C4-2B (cell line): ENCODE results near the gene BIRC6.
"Not testable (repeated sequence)": the region's sequence is repeated elsewhere in the genome, so short reads cannot be mapped to it uniquely, and the experiment has no call there.

ENCODE experiments used
- H3K27ac ChIP-seq: fragments of 450-650 bp; 2 replicates; pipeline ENCODE4 v1.5.1; 2017
- CTCF ChIP-seq: fragments of 450-650 bp; conservative IDR thresholded peaks from 2 replicates; pipeline ENCODE4 v1.5.1; 2017; ENCODE audit warnings: mild to moderate bottlenecking
- ZFX ChIP-seq: fragments of 450-650 bp; IDR thresholded peaks from 2 replicates; pipeline ENCODE4 v1.6.1; 2017

The BIRC6 gene

DNA sequence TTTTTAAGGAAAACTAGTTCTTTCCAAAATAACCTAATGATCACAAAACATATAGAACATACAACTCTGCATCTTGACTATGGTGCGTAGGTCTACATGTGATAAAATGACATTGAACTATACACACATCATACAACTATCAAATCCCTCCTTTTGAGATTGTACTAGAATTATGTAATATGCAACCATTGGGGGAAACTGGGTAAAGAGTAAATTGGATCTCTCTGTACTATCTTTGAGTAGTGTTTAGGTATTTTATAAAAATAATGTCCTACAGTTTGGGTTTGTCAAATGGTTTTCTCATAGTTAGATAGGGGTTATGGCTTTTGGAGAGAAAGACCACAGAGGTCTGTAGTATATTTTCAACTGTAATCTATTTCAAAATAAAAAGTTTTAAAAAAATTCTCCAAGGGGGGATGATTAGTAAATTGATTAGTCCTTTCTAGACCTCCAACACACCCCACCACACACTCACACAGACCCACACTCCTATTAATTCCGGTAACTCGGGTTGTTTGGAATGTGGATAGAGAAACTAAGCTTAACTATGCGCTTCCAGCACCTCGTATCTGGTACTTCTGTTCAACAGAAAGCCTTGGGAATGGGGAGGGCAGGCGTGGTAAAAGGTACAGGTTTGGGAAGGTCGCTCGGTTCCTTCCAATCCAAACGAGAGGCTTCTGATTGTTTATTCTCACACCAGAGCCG lies 695 bp upstream of the BIRC6 start:
- TF ChIP-seq CTCF (no peak), ZFX (no peak)
- peak overlapping the region; percentile 95 for H3K27ac ChIP-seq

- peak overlapping the region; percentile 95 for H3K27ac ChIP-seq
- TF ChIP-seq CTCF (no peak), ZFX (peak; percentile 88)
Measured at GRCh38 chr2:32357318-32358110, 691 bp downstream of the BIRC6 start.

DNA sequence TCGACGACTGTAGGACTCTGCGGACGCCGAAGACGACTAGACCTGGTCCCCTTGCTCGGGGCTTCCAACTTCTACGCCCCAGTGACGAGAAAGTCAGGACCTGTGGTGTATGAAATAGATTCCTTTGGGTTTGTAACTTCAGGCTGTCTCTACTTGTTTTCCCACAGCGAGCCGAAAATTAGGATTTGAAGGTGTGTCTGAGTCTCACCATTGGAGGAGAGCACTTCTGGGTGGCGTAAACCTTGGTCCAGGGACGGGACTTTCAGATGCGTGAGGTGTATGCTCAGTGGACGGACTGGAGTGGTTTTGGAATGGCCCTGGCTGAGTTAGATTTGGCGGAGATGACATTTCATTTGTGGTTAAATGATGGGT lies 1.3 kb downstream of the BIRC6 start:
- TF ChIP-seq CTCF, result no peak
- no peak for TF ChIP-seq ZFX
- peak overlapping the region; percentile 95 for H3K27ac ChIP-seq

- H3K27ac ChIP-seq, result no peak overlapping the region
- TF ChIP-seq CTCF (no peak), ZFX (no peak)
Measured at GRCh38 chr2:32360416-32360815, 3.6 kb downstream of the BIRC6 start.

- not testable (repeated sequence) for H3K27ac ChIP-seq
Measured at GRCh38 chr2:32362997-32363396, 6.2 kb downstream of the BIRC6 start.

GRCh38 chr2:32363597-32363996 lies 6.8 kb downstream of the BIRC6 start:
- TF ChIP-seq CTCF (no peak), ZFX (no peak)

DNA sequence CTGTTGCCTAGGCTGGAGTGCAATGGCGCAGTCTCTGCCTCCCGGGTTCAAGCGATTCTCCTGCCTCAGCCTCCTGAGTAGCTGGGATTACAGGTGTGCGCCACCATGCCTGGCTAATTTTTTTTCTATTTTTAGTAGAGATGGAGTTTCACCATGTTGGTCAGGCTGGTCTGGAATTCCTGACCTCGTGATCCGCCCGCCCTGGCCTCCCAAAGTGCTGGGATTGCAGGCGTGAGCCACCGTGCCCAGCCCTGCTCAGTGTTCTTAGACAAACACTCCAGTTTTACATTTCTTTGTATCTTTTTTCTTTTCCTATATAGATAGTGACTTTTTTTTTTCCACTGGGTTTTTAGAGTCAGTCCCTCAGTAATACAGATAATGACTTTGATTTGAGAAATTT lies 7.5 kb downstream of the BIRC6 start:
- H3K27ac ChIP-seq, result not testable (repeated sequence)

More at GRCh38 chr2:32363597-32363996, 6.8 kb downstream of the BIRC6 start:
- H3K27ac ChIP-seq, result no peak overlapping the region

DNA sequence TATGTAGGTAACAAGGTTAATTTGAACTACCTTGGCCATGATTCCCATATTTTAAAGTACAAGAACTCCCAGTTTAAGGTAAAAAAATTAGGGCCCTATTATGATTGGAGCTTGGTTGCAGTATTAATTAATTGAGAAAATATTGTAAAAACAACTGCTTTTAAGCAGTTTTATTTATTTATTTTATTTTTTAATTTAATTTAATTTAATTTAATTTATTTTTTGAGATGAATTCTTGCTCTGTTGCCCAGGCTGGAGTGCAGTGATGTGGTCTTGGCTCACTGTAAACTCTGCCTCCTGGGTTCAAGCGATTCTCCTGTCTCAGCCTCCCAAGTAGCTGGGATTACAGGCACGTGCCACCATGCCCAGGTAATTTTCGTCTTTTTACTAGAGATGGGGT lies 8.9 kb downstream of the BIRC6 start:
- not testable (repeated sequence) for H3K27ac ChIP-seq

DNA sequence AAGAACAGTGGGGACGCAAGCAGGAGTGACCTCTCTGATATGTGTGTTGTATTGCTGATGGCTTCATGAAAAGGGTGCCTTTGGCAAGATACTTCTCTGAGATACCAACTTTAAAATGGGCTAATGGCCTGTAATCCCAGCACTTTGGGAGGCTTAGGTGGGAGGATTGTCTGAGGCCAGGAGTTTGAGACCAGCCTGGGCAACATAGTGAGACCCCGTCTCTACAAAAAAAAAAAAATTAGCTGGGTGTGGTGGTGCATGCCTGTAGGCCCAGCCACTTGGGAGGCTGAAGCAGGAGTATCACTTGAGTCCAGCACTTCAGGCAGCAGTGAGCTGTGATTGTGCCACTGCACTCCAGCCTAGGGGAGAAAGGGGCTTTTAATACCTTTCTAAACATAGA lies 9.8 kb downstream of the BIRC6 start:
- TF ChIP-seq CTCF (no peak), ZFX (no peak)
- H3K27ac ChIP-seq, result no peak overlapping the region
